Measurements from ENCODE around the gene NT5DC1. TPM values are rescaled to one million over a fixed set of nuclear protein-coding genes. Genes with fewer than 3 reads are reported as not detected.

NT5DC1 gene
- total and polyA plus RNA-seq, 12 donors: 13.7 to 90.9 (median 36.3) TPM

GRCh38 chr6:116196841-116197240 is 96.2 kb downstream of the NT5DC1 start:
- Histone ChIP-seq H3K4me1 (replicated peaks in 1 of 2) (peaks cover 0 to 8% of the 10 kb centered on the region in 2 donors), H3K27ac (no peak overlapping the region), H3K27me3 (no peaks in the 10 kb centered on the region), H3K4me3 (no peak overlapping the region), H3K9me3 (replicated peaks in 1 of 3) (no peaks in the 10 kb centered on the region), H3K36me3 (replicated peaks in 1 of 2) (no peaks in the 10 kb centered on the region)
- DNase-seq: no peak
- TF ChIP-seq CTCF (IDR thresholded peaks at IDR 0.05): no peak
- TF ChIP-seq POLR2A (IDR thresholded peaks at IDR 0.05): no peak
- intact Hi-C loops (cut with DNase I): no loop called here
- WGBS, 4 donors: 88 to 93% (median 90%) methylated on average over 3 of the region's 3 CpGs

- Histone ChIP-seq H3K4me1 (replicated peaks in 1 of 2) (peaks cover 0 to 9% of the 10 kb centered on the region in 2 donors), H3K9me3 (replicated peaks in 1 of 3) (no peaks in the 10 kb centered on the region), H3K27me3 (no peaks in the 10 kb centered on the region), H3K36me3 (replicated peaks in 1 of 2) (no peaks in the 10 kb centered on the region), H3K4me3 (no peak overlapping the region), H3K27ac (no peak overlapping the region)
- TF ChIP-seq CTCF (IDR thresholded peaks at IDR 0.05) (no peak), POLR2A (IDR thresholded peaks at IDR 0.05) (no peak)
- 89 to 94% (median 93%) methylated on average over 3 of the region's 3 CpGs for WGBS, 4 donors
- no peak for DNase-seq
- intact Hi-C loops (cut with DNase I): no loop called here
Observed at GRCh38 chr6:116200619-116201249, 100.1 kb downstream of the NT5DC1 start.

- Histone ChIP-seq H3K27ac (no peak overlapping the region), H3K27me3 (no peaks in the 10 kb centered on the region), H3K4me3 (no peak overlapping the region), H3K36me3 (replicated peaks in 1 of 2) (no peaks in the 10 kb centered on the region), H3K9me3 (replicated peaks in 1 of 3) (no peaks in the 10 kb centered on the region), H3K4me1 (replicated peaks in 1 of 2) (peaks cover 0 to 12% of the 10 kb centered on the region in 2 donors)
- 56 to 69% (median 68%) methylated on average over 2 of the region's 2 CpGs for WGBS, 4 donors
- no peak for DNase-seq
- intact Hi-C loops (cut with DNase I): no loop called here
- no peak for TF ChIP-seq CTCF (IDR thresholded peaks at IDR 0.05)
- no peak for TF ChIP-seq POLR2A (IDR thresholded peaks at IDR 0.05)
Observed at GRCh38 chr6:116201538-116201937, 100.9 kb downstream of the NT5DC1 start.

- 51 to 70% (median 58%) methylated on average over 2 of the region's 2 CpGs for WGBS, 4 donors
- Histone ChIP-seq H3K27me3 (no peaks in the 10 kb centered on the region), H3K4me3 (no peak overlapping the region), H3K27ac (no peak overlapping the region), H3K4me1 (replicated peaks in 1 of 2) (peaks cover 0 to 12% of the 10 kb centered on the region in 2 donors), H3K36me3 (replicated peaks in 1 of 2) (no peaks in the 10 kb centered on the region), H3K9me3 (replicated peaks in 1 of 3) (no peaks in the 10 kb centered on the region)
- no peak for DNase-seq
- TF ChIP-seq POLR2A (IDR thresholded peaks at IDR 0.05) (no peak), CTCF (IDR thresholded peaks at IDR 0.05) (no peak)
- intact Hi-C loops (cut with DNase I): no loop called here
Observed at GRCh38 chr6:116205281-116205680, 104.6 kb downstream of the NT5DC1 start.

Measured in adrenal gland (tissue), 12 donors.